CD4-positive, alpha-beta T cell treated with Interleukin-1 beta for 1 hour (primary cell): Measurements from ENCODE around the gene UGT1A10.
"Not testable (repeated sequence)": the region's sequence is repeated elsewhere in the genome, so short reads cannot be mapped to it uniquely, and the experiment has no call there.

Source experiments
- DNase-seq, 2 donors: peaks; one replicate each; pipeline ENCODE4 v3.0.0-alpha.2; 2020 to 2022

UGT1A10 gene

GRCh38 chr2:233746475-233747282 lies 110.4 kb downstream of the UGT1A10 start:
- no peak for DNase-seq

DNA sequence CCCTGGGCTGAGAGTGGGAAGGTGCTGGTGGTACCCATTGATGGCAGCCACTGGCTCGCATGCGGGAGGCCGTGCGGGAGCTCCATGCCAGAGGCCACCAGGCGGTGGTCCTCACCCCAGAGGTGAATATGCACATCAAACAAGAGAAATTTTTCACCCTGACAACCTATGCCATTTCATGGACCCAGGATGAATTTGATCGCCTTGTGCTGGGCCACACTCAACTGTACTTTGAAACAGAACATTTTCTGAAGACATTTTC lies 111.0 kb downstream of the UGT1A10 start:
- DNase-seq, result no peak

DNA sequence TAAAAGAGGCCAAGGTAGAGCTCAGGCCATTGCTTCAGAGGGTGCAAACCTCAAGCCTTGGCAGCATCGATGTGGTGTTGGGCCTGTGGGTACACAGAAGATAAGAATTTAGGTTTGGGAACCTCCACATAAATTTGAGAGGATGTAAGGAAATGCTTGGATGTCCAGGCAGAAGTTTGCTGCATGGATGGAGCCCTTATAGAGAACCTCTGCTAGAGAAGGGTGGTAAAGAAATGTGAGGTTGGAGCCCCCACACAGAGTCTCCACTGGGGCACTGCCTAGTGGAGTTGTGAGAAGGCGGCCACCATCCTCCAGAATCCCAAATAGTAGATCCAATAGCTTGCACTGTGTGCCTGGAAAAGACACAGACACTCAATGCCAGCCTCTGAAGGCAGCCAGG lies 114.4 kb downstream of the UGT1A10 start:
- DNase-seq, result not testable (repeated sequence)

- not testable (repeated sequence) for DNase-seq
Measured at GRCh38 chr2:233751212-233752009, 115.2 kb downstream of the UGT1A10 start.

DNA sequence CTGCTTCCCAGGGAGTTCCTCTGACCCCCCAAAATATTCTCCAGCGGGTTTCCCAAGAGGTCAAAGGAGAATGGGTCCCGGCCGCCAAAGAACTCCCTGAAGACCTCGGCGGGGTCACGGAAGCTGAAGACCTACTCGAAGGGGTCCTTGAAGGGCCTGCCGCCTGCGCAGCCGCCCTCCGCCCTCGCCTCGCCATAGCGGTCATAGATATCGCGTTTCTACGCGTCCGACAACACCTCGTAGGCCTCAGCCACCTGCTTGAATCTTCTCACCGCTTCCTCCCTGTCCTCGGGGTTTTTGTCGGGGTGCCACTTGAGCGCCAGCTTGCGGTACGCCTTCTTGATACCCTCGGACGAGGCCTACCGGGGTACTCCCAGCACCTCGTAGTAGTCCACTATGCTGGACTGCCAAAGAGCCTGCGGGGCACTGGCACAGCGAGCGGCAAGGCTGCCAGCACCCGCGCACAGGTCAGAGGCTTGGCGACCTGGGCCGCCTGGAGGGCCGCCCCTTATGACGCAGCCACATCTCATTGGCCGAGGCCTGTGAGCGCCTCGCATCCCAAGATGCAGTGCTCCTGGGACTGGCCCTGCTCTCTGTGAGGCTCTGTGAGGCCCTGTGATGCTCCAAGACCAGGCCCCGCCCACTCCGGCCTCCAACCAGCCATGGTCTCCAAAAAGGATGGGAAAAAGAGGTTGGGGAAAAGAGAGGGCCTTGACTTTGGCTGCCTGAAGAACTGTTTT lies 118.8 kb downstream of the UGT1A10 start:
- DNase-seq, result no peak

DNA sequence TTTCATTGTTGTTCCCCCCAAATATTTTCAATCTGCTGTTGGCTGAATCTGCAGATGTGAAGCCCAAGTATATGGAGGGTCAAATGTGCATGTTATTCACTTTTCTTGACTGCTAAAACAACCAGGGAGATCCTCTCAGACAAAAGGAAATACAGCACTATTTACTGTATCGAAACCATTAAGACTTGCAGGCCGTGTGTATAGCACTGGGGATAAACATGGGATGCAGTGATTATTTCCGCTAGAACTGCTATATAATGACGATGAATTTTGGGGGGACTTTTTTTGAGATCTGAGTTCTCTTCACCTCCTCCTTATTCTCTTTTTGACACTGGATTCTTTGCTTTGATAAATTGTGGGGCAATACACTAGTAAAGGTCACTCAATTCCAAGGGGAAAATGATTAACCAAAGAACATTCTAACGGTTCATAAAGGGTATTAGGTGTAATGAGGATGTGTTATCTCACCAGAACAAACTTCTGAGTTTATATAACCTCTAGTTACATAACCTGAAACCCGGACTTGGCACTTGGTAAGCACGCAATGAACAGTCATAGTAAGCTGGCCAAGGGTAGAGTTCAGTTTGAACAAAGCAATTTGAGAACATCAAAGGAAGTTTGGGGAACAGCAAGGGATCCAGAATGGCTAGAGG lies 120.3 kb downstream of the UGT1A10 start:
- DNase-seq, result no peak

GRCh38 chr2:233758141-233758540 lies 121.9 kb downstream of the UGT1A10 start:
- DNase-seq, result no peak

DNA sequence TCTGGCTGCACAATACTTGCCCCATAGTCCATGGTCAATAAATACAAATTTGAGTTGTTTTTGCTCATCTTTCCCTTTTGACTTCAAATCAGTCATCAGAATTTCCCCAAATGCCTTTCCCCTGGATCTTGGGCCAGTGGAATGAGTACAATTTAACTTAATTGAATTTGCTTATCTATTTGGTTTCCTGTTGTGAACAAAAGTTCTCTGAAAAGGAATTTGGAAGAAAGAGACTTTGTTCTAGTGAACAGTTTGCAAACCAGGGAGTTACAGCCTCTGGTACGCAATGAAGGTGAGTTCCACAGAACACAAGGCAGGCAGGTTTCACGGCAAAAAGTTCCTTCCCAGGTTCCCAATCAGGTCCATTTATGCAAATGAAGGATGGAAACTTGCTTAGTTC lies 122.6 kb downstream of the UGT1A10 start:
- DNase-seq, result no peak

DNA sequence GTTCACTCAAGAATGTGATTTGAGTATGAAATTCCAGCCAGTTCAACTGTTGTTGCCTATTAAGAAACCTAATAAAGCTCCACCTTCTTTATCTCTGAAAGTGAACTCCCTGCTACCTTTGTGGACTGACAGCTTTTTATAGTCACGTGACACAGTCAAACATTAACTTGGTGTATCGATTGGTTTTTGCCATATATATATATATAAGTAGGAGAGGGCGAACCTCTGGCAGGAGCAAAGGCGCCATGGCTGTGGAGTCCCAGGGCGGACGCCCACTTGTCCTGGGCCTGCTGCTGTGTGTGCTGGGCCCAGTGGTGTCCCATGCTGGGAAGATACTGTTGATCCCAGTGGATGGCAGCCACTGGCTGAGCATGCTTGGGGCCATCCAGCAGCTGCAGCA lies 123.8 kb downstream of the UGT1A10 start, which contains the start of gene UGT1A1:
Gene UGT1A1 (plus strand): TSS at position 228 of the 400 bp plus-strand sequence. CDS start 18 bp downstream, at position 246.
- DNase-seq, result no peak

DNA sequence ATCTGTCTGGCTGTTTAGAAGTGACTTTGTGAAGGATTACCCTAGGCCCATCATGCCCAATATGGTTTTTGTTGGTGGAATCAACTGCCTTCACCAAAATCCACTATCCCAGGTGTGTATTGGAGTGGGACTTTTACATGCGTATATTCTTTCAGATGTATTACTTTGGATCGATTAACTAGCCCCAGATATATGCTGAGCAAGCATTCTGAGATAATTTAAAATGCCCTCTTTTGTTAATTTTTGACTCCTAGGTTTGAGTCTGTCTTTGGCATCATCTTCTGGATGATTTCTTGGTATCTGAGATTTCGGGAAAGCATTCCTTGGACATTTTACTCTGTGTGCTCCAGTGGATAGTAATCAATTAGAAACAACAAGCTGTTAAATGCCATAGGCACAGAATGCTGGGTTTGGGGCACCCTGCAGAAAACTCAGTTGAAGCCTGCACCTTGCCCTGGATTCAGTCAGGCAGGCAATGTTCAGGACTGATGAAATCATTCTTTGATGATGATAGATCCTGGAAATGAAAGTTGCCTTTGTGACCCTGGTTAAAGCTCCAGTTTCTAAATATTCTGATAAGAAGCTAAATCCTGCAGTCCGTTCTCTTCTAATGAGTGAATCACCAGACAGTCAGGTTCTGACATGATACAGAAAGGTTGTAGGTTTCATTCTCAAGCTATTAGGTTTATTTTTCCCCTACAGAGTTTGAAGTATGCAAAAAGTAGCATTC lies 125.0 kb downstream of the UGT1A10 start:
- no peak for DNase-seq

- no peak for DNase-seq
Measured at GRCh38 chr2:233764264-233764663, 128.0 kb downstream of the UGT1A10 start.

DNA sequence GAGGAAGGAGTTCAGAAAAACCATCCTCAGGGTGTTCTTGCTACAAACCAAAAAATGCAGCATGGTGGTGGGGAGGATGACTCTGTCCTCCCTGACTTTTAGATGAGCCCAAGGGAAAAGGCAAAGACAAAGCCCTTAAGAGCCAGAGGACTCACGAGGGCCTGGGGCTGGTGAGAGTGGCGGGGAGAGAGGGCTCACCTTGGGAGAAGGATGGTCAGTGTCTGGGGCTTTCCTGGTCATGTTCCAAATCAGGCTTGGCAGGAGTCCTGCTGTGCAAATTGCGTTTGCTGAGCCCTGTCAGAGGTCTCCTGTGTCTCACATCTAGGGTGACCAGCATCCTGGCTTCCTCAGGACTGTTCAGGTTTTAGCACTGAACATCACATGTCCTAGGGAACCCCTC lies 128.5 kb downstream of the UGT1A10 start:
- DNase-seq, result no peak

DNA sequence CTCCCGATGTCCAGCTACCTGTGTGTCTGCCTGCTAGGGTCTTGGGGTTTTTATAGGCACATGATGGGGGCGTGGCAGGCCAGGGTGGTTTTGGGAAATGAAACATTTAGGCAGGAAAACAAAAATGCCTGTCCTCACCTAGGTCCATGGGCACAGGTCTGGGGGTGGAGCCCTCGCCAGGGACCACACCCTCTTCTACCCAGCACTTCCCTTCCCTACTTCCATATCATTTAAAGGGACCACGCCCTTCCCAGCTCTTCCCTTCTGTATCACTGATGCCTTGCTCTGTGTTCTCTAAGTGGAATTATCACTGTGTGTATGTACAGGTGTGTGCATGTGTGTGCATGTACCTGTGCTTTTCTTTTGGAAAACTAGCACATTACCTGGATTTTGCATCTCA lies 130.2 kb downstream of the UGT1A10 start:
- DNase-seq, result no peak

DNA sequence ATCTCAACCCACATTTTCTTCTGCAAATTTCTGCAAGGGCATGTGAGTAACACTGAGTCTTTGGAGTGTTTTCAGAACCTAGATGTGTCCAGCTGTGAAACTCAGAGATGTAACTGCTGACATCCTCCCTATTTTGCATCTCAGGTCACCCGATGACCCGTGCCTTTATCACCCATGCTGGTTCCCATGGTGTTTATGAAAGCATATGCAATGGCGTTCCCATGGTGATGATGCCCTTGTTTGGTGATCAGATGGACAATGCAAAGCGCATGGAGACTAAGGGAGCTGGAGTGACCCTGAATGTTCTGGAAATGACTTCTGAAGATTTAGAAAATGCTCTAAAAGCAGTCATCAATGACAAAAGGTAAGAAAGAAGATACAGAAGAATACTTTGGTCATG lies 131.8 kb downstream of the UGT1A10 start:
- DNase-seq, result no peak

DNA sequence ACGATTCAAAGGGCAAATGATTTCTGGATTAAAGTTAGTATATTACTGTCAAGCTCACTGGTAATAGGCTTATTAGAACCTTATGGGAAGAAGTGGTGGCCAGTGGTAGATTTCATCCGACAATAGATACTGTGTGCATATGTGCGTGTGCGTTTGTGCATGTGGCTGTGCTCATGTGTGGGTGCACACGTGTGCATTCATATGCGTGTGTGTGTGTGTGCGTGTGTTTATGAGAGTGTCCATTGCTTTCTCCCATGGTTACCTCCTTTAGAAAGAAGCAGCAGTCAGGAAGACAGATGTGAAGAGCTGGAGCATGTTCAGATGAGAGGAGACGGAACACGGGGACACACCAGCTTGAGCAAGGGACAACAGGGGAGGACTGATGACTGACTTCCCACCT lies 133.0 kb downstream of the UGT1A10 start:
- no peak for DNase-seq

GRCh38 chr2:233772153-233772552 lies 135.9 kb downstream of the UGT1A10 start:
- DNase-seq, result no peak

DNA sequence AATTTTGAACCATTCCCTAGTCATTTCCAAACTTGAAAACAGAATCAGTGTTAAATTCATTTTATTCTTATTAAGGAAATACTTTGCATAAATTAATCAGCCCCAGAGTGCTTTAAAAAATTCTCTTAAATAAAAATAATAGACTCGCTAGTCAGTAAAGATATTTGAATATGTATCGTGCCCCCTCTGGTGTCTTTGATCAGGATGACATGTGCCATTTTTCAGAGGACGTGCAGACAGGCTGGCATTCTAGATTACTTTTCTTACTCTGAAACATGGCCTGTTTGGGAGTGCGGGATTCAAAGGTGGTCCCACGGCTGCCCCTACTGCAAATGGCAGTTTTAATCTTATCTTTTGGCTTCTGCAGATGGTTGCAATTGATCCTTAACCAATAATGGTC lies 136.3 kb downstream of the UGT1A10 start:
- no peak for DNase-seq

DNA sequence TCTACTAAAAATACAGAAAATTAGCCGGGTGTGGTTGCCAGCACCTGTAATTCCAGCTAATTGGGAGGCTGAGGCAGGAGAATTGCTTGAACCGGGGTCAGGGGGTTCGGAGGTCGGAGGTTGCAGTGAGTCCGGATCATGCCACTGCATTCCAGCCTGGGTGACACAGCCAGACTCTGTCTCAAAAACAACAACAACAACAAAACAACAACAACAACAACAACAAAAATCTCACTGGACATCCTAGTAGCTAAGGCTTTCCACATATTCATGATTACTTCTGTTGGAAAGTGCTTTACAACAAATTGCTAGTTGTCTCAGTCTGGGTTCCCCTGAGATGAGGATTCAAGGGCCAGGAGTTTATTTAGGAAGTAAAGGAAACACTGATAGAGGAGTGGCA lies 137.6 kb downstream of the UGT1A10 start:
- no peak for DNase-seq

DNA sequence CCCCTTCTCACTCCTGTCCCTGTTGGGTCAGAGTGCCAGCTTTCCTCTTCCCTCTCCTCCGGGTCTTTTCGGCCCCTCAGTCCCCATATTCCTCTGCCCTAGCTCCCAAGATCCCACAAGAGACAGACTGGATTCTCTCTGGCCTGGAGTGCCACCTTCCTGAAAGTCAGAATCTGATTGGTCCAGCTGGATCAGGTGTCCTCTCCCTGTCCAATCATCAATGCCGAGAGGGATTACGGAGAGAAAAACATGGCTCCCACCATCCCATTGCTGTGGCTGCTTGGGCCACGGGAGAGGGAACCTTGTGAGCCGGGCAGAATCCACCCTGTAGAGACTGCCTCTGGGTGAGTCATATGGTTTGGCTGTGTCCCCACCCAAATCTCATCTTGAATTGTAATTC lies 139.2 kb downstream of the UGT1A10 start:
- DNase-seq, result no peak

DNA sequence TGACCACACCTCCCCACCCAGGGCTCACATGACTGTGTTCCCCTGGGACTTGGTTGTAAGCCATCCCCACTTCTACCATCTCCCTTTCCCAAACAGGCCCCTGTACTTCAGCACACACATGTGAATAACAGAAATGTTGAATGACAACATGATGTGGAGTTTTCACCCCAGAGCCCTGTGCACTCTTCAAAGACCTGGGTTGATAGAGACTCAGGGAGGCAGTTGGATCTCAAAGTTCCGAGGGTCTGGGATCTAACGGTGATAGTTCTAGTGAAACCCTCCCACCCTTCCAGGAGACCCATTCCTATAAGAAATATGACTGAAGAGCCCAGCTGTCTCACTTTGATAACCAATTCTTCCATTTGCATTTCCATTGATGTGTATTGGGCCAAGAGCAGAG lies 141.8 kb downstream of the UGT1A10 start, which contains the start of gene MROH2A:
Gene MROH2A (plus strand): TSS at position 301 of the 400 bp plus-strand sequence. CDS start 1,029 bp downstream, outside the sequence.
- no peak for DNase-seq

DNA sequence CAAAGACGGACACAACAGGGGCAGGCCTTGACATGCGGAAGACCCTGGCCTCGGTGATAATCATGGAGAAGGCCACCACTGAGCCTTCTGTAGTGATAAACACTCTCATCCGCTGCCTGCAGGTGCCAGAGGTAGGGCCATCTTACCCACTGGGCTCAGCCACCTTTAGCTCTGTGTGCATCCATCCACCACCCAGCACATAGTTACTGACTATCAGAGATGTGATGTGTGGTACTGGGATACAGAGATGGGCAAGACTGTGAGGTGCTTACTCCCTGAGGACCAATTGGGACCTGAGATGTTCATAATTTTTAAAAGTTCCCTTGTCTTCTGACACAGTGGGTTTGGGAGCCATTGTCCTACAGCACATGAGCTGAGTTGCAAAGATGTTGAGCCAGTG lies 143.5 kb downstream of the UGT1A10 start:
- DNase-seq, result no peak

DNA sequence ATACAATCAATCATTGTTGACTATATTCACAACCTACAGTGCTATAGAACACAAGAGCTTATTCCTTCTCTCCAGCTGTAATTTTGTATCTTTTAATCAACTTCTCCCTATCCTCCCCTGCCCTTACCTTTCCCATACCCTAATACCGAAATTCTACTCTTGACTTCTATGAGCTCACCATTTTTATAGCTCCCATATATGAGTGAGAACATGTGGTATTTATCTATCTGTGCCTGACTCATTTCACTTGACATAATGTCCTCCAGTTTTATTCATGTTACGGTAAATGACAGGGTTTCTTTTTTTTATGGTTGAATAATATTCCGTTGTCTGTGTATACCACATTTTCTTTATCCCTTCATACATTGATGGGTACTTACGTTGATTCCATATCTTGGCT lies 144.5 kb downstream of the UGT1A10 start:
- DNase-seq, result no peak
